Caco-2 (cell line): ENCODE measurements around the gene TJP2. TPM values are rescaled to one million over a fixed set of nuclear protein-coding genes. Genes with fewer than 3 reads are reported as not detected.

ENCODE experiments used
- BruUV-seq: library from RNA; stranded (reverse); fragments of 400-500 nt; replicated peaks from 2 replicates; lab custom pipeline; 2021; lab: Mats Ljungman, UMichigan
- CTCF ChIA-PET: fragments of 300-600 bp; sonication (Branson Sonifier 250); formaldehyde crosslinking; loops from one replicate; lab custom pipeline; 2022; ENCODE audit warnings: antibody characterized with exemption; lab: Charles Lee
- POLR2A ChIA-PET: fragments of 300-600 bp; sonication (Branson Sonifier 250); formaldehyde crosslinking; loops from one replicate; lab custom pipeline; 2022; ENCODE audit warnings: antibody characterized with exemption; lab: Charles Lee
- DNase-seq, 2 experiments: peaks; one replicate each; pipeline versions ENCODE4 v3.0.0 to v3.0.0-alpha.2; 2020 to 2022
- H3K27me3 ChIP-seq: replicated peaks from 2 replicates; pipeline ENCODE4 v1.6.0; 2011; ENCODE audit warnings: low read length; ENCODE audit not compliant: control insufficient read depth, insufficient read depth
- H3K36me3 ChIP-seq: 2 replicates; pipeline ENCODE4 v1.5.1; 2011; ENCODE audit warnings: low read length; ENCODE audit not compliant: control insufficient read depth, insufficient read depth
- H3K4me1 ChIP-seq: fragments of 250-450 bp; sonication (Bioruptor Pico); 2 replicates; pipeline ENCODE4 v1.5.1; 2020; ENCODE audit warnings: mild to moderate bottlenecking
- H3K4me3 ChIP-seq: 2 replicates; pipeline ENCODE4 v1.5.1; 2011; ENCODE audit warnings: low read depth, mild to moderate bottlenecking, control low read depth, low read length
- H3K9me3 ChIP-seq: fragments of 250-450 bp; sonication (Bioruptor Pico); 2 replicates; pipeline ENCODE4 v1.5.1; 2020; ENCODE audit warnings: mild to moderate bottlenecking, moderate library complexity
- H3K27ac Mint-ChIP-seq: one replicate; pipeline ENCODE4 v1.8.0; 2022; ENCODE audit warnings: mixed read lengths; ENCODE audit not compliant: unreplicated experiment
- H3K27me3 Mint-ChIP-seq: one replicate; pipeline ENCODE4 v1.8.0; 2022; ENCODE audit warnings: mixed read lengths; ENCODE audit not compliant: insufficient read depth, unreplicated experiment
- H3K36me3 Mint-ChIP-seq: one replicate; pipeline ENCODE4 v1.8.0; 2022; ENCODE audit warnings: mild to moderate bottlenecking, mixed read lengths; ENCODE audit not compliant: insufficient read depth, unreplicated experiment
- H3K4me1 Mint-ChIP-seq: one replicate; pipeline ENCODE4 v1.8.0; 2022; ENCODE audit warnings: low read depth, mixed read lengths; ENCODE audit not compliant: unreplicated experiment
- H3K4me3 Mint-ChIP-seq: one replicate; pipeline ENCODE4 v1.8.0; 2022; ENCODE audit warnings: mild to moderate bottlenecking, moderate library complexity, mixed read lengths; ENCODE audit not compliant: unreplicated experiment
- H3K9me3 Mint-ChIP-seq: one replicate; pipeline ENCODE4 v1.8.0; 2022; ENCODE audit warnings: mixed read lengths; ENCODE audit not compliant: unreplicated experiment
- intact Hi-C: fragments of 100-400 bp; cut with micrococcal nuclease; formaldehyde crosslinking; loops from one replicate; pipeline ENCODE4 v1.10.0; 2022; ENCODE audit not compliant: unreplicated experiment
- total RNA-seq: library from RNA; stranded (reverse); gene quantifications from 2 replicates; pipeline ENCODE4 v1.2.3, GENCODE V29; 2022
- TF ChIP-seq, protein P1 (sequence below), 2 experiments: fragments of 200-600 bp in 1 of 2; IDR thresholded peaks; 1 replicate in 1 of 2; 2 replicates in 1 of 2; pipeline versions ENCODE4 v1.5.1 to v1.8.0; 2011 to 2022; ENCODE audit warnings: antibody characterized with exemption in 1 of 2, control low read depth in 1 of 2, inconsistent platforms in 1 of 2, low read depth in 1 of 2, low read length in 1 of 2, mild to moderate bottlenecking in 1 of 2, moderate library complexity in 1 of 2; ENCODE audit not compliant: insufficient read depth in 1 of 2, severe bottlenecking in 1 of 2, unreplicated experiment in 1 of 2

TJP2 gene
- total RNA-seq, 1 experiment from 2014 or later: 36.7 TPM

DNA sequence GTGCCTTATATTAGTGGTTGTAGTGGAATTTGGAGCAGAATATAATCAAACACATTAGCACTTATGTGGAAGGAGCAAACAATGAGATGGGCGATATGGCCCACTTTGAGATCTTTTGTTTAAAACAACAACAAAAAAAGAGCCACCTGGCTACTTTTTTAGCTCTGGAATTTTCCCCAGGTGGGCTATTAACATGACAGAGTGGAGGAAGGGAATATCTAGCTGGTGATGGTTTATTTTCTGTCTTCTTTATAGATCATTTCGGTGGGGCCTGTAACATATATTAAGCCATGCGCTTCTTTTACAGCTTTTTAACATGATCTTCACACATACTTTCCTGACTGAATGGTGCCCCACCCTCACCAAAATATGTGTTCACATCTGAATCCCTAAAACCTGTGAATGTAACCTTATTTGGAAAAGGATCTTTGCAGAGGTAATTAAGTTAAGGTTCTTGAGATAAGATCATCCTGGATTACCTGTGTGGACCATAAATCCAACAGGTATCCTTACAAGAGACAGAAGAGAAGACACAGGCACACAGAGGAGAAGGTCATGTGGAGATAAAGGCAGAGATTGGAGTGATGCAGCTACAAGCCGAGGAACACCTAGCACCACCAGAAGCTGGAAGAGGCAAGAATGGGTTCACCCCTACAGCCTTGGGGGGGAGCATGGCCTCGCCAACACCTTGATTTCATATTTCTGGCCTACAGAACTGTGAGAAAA is 134.3 kb downstream of the TJP2 start:
- Histone ChIP-seq H3K4me1 (no peaks in the 10 kb centered on the region), H3K36me3 (no peaks in the 10 kb centered on the region), H3K27me3 (no peaks in the 10 kb centered on the region), H3K4me3 (no peak overlapping the region), H3K9me3 (no peaks in the 10 kb centered on the region)
- DNase-seq: no peak
- no peaks in the 10 kb centered on the region for H3K36me3 Mint-ChIP-seq
- BruUV-seq: no TSS peak
- H3K9me3 Mint-ChIP-seq: no peaks in the 10 kb centered on the region
- intact Hi-C loops: no loop called here
- H3K4me1 Mint-ChIP-seq: no peaks in the 10 kb centered on the region
- TF ChIP-seq, protein P1, sequence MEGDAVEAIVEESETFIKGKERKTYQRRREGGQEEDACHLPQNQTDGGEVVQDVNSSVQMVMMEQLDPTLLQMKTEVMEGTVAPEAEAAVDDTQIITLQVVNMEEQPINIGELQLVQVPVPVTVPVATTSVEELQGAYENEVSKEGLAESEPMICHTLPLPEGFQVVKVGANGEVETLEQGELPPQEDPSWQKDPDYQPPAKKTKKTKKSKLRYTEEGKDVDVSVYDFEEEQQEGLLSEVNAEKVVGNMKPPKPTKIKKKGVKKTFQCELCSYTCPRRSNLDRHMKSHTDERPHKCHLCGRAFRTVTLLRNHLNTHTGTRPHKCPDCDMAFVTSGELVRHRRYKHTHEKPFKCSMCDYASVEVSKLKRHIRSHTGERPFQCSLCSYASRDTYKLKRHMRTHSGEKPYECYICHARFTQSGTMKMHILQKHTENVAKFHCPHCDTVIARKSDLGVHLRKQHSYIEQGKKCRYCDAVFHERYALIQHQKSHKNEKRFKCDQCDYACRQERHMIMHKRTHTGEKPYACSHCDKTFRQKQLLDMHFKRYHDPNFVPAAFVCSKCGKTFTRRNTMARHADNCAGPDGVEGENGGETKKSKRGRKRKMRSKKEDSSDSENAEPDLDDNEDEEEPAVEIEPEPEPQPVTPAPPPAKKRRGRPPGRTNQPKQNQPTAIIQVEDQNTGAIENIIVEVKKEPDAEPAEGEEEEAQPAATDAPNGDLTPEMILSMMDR (IDR thresholded peaks at IDR 0.05; ENCODE audit: insufficient read depth in 1 of 2, low read depth in 1 of 2, low read length in 1 of 2, severe bottlenecking in 1 of 2, unreplicated experiment in 1 of 2): no peak
- H3K27me3 Mint-ChIP-seq: no peaks in the 10 kb centered on the region
- POLR2A ChIA-PET: no interaction called here
- no peak overlapping the region for H3K27ac Mint-ChIP-seq
- CTCF ChIA-PET: no interaction called here
- no peak overlapping the region for H3K4me3 Mint-ChIP-seq

DNA sequence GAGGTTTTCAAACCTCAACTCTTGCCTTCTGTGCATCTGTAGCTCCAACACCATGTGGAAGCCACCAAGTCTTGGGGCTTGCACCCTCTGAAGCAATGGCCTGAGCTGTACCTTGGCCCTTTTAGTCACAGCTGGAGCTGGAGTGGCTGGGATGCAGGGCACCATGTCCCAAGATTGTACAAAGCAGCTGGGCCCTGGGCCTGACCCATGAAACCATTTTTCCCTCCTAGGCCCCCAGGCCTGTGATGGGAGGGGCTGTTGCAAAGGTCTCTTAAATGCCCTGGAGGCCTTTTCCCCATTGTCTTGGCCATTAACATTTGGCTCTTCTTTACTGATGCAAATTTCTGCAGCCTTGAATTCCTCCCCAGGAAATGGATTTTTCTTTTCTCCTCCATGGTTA is 139.1 kb downstream of the TJP2 start:
- H3K4me1 Mint-ChIP-seq: no peaks in the 10 kb centered on the region
- POLR2A ChIA-PET: no interaction called here

DNA sequence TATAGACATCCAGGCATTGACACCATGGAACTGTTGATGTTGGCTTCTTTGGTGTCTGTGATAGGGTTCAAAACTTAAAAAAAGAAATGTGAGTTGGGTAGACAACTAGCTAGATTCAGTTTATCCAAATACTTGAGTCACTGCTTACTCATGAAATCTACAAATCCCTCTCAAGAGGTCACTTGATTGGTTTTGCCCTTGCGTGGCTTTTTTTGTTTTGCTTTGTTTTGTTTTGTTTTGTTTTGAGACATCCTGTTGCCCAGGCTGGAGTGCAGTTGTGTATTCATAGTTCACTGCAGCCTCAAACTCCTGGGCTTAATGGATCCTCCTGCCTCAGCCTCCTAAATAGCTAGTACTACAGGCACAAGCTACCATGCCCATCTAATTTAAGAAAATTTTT is 140.5 kb downstream of the TJP2 start:
- POLR2A ChIA-PET: no interaction called here
- no peaks in the 10 kb centered on the region for H3K36me3 ChIP-seq
- H3K36me3 Mint-ChIP-seq: no peaks in the 10 kb centered on the region

More for the DNA sequence above, 139.1 kb downstream of the TJP2 start:
- intact Hi-C loops: no loop called here
- Histone ChIP-seq H3K27me3 (no peaks in the 10 kb centered on the region), H3K9me3 (no peaks in the 10 kb centered on the region), H3K4me1 (no peaks in the 10 kb centered on the region), H3K4me3 (no peak overlapping the region), H3K36me3 (no peaks in the 10 kb centered on the region)
- TF ChIP-seq, protein P1 (IDR thresholded peaks at IDR 0.05; ENCODE audit: insufficient read depth in 1 of 2, low read depth in 1 of 2, low read length in 1 of 2, severe bottlenecking in 1 of 2, unreplicated experiment in 1 of 2): no peak
- Mint-ChIP-seq H3K27ac (no peak overlapping the region), H3K36me3 (no peaks in the 10 kb centered on the region), H3K9me3 (peaks cover 9% of the 10 kb centered on the region), H3K27me3 (no peaks in the 10 kb centered on the region), H3K4me3 (no peak overlapping the region)
- no TSS peak for BruUV-seq
- no peak for DNase-seq
- CTCF ChIA-PET: no interaction called here

More for the DNA sequence above, 140.5 kb downstream of the TJP2 start:
- Histone ChIP-seq H3K27me3 (no peaks in the 10 kb centered on the region), H3K9me3 (no peaks in the 10 kb centered on the region), H3K4me3 (no peak overlapping the region), H3K4me1 (no peaks in the 10 kb centered on the region)
- Mint-ChIP-seq H3K27ac (no peak overlapping the region), H3K4me3 (no peak overlapping the region), H3K9me3 (peaks cover 9% of the 10 kb centered on the region), H3K27me3 (no peaks in the 10 kb centered on the region), H3K4me1 (no peaks in the 10 kb centered on the region)
- intact Hi-C loops: no loop called here
- no TSS peak for BruUV-seq
- TF ChIP-seq, protein P1 (IDR thresholded peaks at IDR 0.05; ENCODE audit: insufficient read depth in 1 of 2, low read depth in 1 of 2, low read length in 1 of 2, severe bottlenecking in 1 of 2, unreplicated experiment in 1 of 2): no peak
- DNase-seq: no peak
- CTCF ChIA-PET: no interaction called here
